GM21515 (cell line): ENCODE data around the gene STX5.
"Not testable (repeated sequence)": the region's sequence is repeated elsewhere in the genome, so short reads cannot be mapped to it uniquely, and the experiment has no call there.

Experiments
- ATAC-seq: cut with Tn5 transposase; IDR thresholded peaks from one replicate; pipeline ENCODE4 v1.9.1; 2021; ENCODE audit not compliant: unreplicated experiment

Gene STX5

GRCh38 chr11:62831520-62832335, at the start of gene STX5:
STX5 (minus strand) TSS chr11:62832051; CDS start chr11:62831243, 808 bp downstream.
- peak; percentile 72 for ATAC-seq

GRCh38 chr11:62880803-62881578, 49.1 kb upstream of the STX5 start, which contains the start of gene SLC3A2:
SLC3A2 (plus strand) TSS chr11:62880896; CDS start chr11:62881024, 128 bp downstream.
- ATAC-seq = peak; percentile 58

GRCh38 chr11:62880231-62880802, 48.5 kb upstream of the STX5 start:
- peak; percentile 22 for ATAC-seq

- ATAC-seq = no peak
These were observed 47.6 kb upstream of the STX5 start for GRCh38 chr11:62879235-62879978.

- ATAC-seq = no peak
These were observed 44.9 kb upstream of the STX5 start for GRCh38 chr11:62876712-62877111.

- ATAC-seq = no peak
These were observed 44.0 kb upstream of the STX5 start for GRCh38 chr11:62875698-62876478.

GRCh38 chr11:62874851-62875250, 43.0 kb upstream of the STX5 start:
- no peak for ATAC-seq

GRCh38 chr11:62865635-62866034, 33.8 kb upstream of the STX5 start:
- no peak for ATAC-seq

- ATAC-seq = no peak
These were observed 32.0 kb upstream of the STX5 start for GRCh38 chr11:62863687-62864335.

GRCh38 chr11:62861564-62862192, 29.8 kb upstream of the STX5 start:
- not testable (repeated sequence) for ATAC-seq

- ATAC-seq = no peak
These were observed 29.1 kb upstream of the STX5 start for GRCh38 chr11:62860835-62861563.

GRCh38 chr11:62859281-62859703, 27.4 kb upstream of the STX5 start:
- not testable (repeated sequence) for ATAC-seq

GRCh38 chr11:62858201-62858600, 26.4 kb upstream of the STX5 start:
- no peak for ATAC-seq

- ATAC-seq = no peak
These were observed 25.7 kb upstream of the STX5 start for GRCh38 chr11:62857541-62857982.

GRCh38 chr11:62856333-62856895, 24.6 kb upstream of the STX5 start:
- ATAC-seq = no peak

GRCh38 chr11:62855571-62856332, 23.9 kb upstream of the STX5 start:
- peak; percentile 81 for ATAC-seq

GRCh38 chr11:62854825-62855570, 23.1 kb upstream of the STX5 start:
- no peak for ATAC-seq
